GM23338 (cell line): ENCODE results near the gene CD109. TPM values are rescaled to one million over a fixed set of nuclear protein-coding genes. Genes with fewer than 3 reads are reported as not detected.

Source experiments
- ATAC-seq: fragments of 200-7000 bp; cut with Tn5 transposase; 3 replicates; pipeline ENCODE4 v1.9.1; 2020
- DNase-seq: peaks from one replicate; pipeline ENCODE4 v3.0.0-alpha.2; 2015; ENCODE audit warnings: low spot score
- H2AFZ ChIP-seq: fragments of 200-600 bp; sonication (generic); 2 replicates; pipeline ENCODE4 v1.8.0; 2016; ENCODE audit warnings: antibody characterized with exemption, mild to moderate bottlenecking, moderate library complexity
- H3F3A ChIP-seq: fragments of 200-600 bp; sonication (generic); replicated peaks from 2 replicates; pipeline ENCODE4 v1.8.0; 2017; ENCODE audit warnings: antibody characterized with exemption, mixed run types, low read depth
- H3K27ac ChIP-seq: fragments of 200-600 bp; sonication (generic); 2 replicates; pipeline ENCODE4 v1.6.1; 2016; ENCODE audit warnings: low read depth
- H3K27me3 ChIP-seq: fragments of 200-600 bp; sonication (generic); 2 replicates; pipeline ENCODE4 v1.8.0; 2016; ENCODE audit warnings: mild to moderate bottlenecking, mixed run types, moderate library complexity; ENCODE audit not compliant: insufficient read depth
- H3K36me3 ChIP-seq: fragments of 200-600 bp; sonication (generic); 2 replicates; pipeline ENCODE4 v1.8.0; 2016; ENCODE audit warnings: mild to moderate bottlenecking; ENCODE audit not compliant: insufficient read depth
- H3K4me1 ChIP-seq: fragments of 200-600 bp; sonication (generic); 2 replicates; pipeline ENCODE4 v1.8.0; 2016; ENCODE audit warnings: mild to moderate bottlenecking, moderate library complexity; ENCODE audit not compliant: insufficient read depth
- H3K4me2 ChIP-seq: fragments of 200-600 bp; sonication (generic); 2 replicates; pipeline ENCODE4 v1.7.1; 2017; ENCODE audit warnings: mixed run types
- H3K4me3 ChIP-seq: fragments of 200-600 bp; sonication (generic); 2 replicates; pipeline ENCODE4 v1.6.1; 2016; ENCODE audit warnings: mixed run types
- H3K79me2 ChIP-seq: fragments of 200-600 bp; sonication (generic); replicated peaks from 2 replicates; pipeline ENCODE4 v1.8.0; 2017; ENCODE audit warnings: mild to moderate bottlenecking; ENCODE audit not compliant: insufficient read depth
- H3K9me2 ChIP-seq: fragments of 200-600 bp; sonication (generic); 2 replicates; pipeline ENCODE4 v1.8.0; 2017; ENCODE audit not compliant: insufficient read depth
- H4K20me1 ChIP-seq: fragments of 200-600 bp; sonication (generic); replicated peaks from 2 replicates; pipeline ENCODE4 v1.8.0; 2017; ENCODE audit warnings: mild to moderate bottlenecking; ENCODE audit not compliant: insufficient read depth
- H3K27ac Mint-ChIP-seq: 2 replicates; pipeline ENCODE4 v1.8.0; 2020; ENCODE audit warnings: inconsistent platforms, mild to moderate bottlenecking, moderate library complexity, mixed read lengths
- H3K27me3 Mint-ChIP-seq: 3 replicates; pipeline ENCODE4 v1.8.0; 2022; ENCODE audit warnings: low read depth, mild to moderate bottlenecking, moderate library complexity, mixed read lengths, inconsistent platforms; ENCODE audit not compliant: insufficient read depth, poor library complexity
- H3K36me3 Mint-ChIP-seq: 3 replicates; pipeline ENCODE4 v1.8.0; 2021; ENCODE audit warnings: low read depth, mild to moderate bottlenecking, inconsistent platforms, moderate library complexity, mixed read lengths
- H3K4me1 Mint-ChIP-seq: 3 replicates; pipeline ENCODE4 v1.8.0; 2020; ENCODE audit warnings: mild to moderate bottlenecking, inconsistent platforms, mixed read lengths
- H3K4me3 Mint-ChIP-seq: 3 replicates; pipeline ENCODE4 v1.8.0; 2021; ENCODE audit warnings: moderate library complexity, mild to moderate bottlenecking, inconsistent platforms, mixed read lengths
- H3K9me3 Mint-ChIP-seq: 3 replicates; pipeline ENCODE4 v1.8.0; 2020; ENCODE audit warnings: moderate library complexity, mild to moderate bottlenecking, inconsistent platforms, mixed read lengths
- CREB1 ChIP-seq: fragments of 250-450 bp; sonication (Bioruptor Pico); IDR thresholded peaks from 2 replicates; pipeline ENCODE4 v1.5.0; 2020; ENCODE audit warnings: low read depth, mild to moderate bottlenecking, moderate library complexity
- EZH2phosphoT487 ChIP-seq: fragments of 200-600 bp; sonication (generic); IDR thresholded peaks from one replicate; pipeline ENCODE4 v1.8.1; 2018; ENCODE audit warnings: antibody characterized with exemption; ENCODE audit not compliant: unreplicated experiment
- JUNB ChIP-seq: IDR thresholded peaks from one replicate; pipeline ENCODE4 v1.6.1; 2016; ENCODE audit warnings: antibody characterized with exemption; ENCODE audit not compliant: unreplicated experiment
- NANOG ChIP-seq: IDR thresholded peaks from 2 replicates; pipeline ENCODE4 v1.6.1; 2016; ENCODE audit warnings: antibody characterized with exemption, borderline replicate concordance
- POLR2AphosphoS5 ChIP-seq: IDR thresholded peaks from 2 replicates; pipeline ENCODE4 v1.6.1; 2016; ENCODE audit warnings: antibody characterized with exemption, low read depth
- STAT1 ChIP-seq: IDR thresholded peaks from one replicate; pipeline ENCODE4 v1.6.1; 2016; ENCODE audit warnings: antibody characterized with exemption; ENCODE audit not compliant: unreplicated experiment
- ZNF114 ChIP-seq: fragments of 250-450 bp; sonication (Bioruptor Pico); IDR thresholded peaks from 2 replicates; pipeline ENCODE4 v1.5.0; 2020; ENCODE audit warnings: mild to moderate bottlenecking, moderate library complexity
- ZNF331 ChIP-seq: fragments of 250-450 bp; sonication (Bioruptor Pico); IDR thresholded peaks from 2 replicates; pipeline ENCODE4 v1.5.0; 2020; ENCODE audit warnings: low read depth, mild to moderate bottlenecking, moderate library complexity
- polyA plus RNA-seq: library from polyadenylated mRNA; unstranded; fragments of >200 nt; fragmentation: Nextera tagmentation; extraction: Ambion mirVana; gene quantifications from 2 replicates; pipeline ENCODE4 v1.2.1, GENCODE V29; 2016
- total RNA-seq: library from RNA; depleted of rRNA; stranded (reverse); fragments of >200 nt; shearing (Covaris generic); gene quantifications from 2 replicates; pipeline ENCODE4 v1.2.3, GENCODE V29; 2014
- TF ChIP-seq, protein P1 (sequence below), 2 experiments: fragments of 200-600 bp in 1 of 2; sonication (generic) in 1 of 2; conservative IDR thresholded peaks; 2 replicates each; pipeline versions ENCODE4 v1.5.1 to v1.6.1; 2016 to 2017; ENCODE audit warnings: antibody characterized with exemption in 2 of 2, low read depth in 2 of 2, mild to moderate bottlenecking in 2 of 2, moderate library complexity in 1 of 2
- TF ChIP-seq, protein P2 (sequence below): IDR thresholded peaks from 2 replicates; pipeline ENCODE4 v1.6.1; 2016; ENCODE audit warnings: antibody characterized with exemption
- TF ChIP-seq, protein P3 (sequence below): fragments of 250-450 bp; sonication (Bioruptor Pico); IDR thresholded peaks from 2 replicates; pipeline ENCODE4 v1.5.0; 2020; ENCODE audit warnings: mild to moderate bottlenecking, moderate library complexity

Gene CD109
- total and polyA plus RNA-seq, 2 experiments from 2014 or later, result 1.1 to 5.3 TPM

DNA sequence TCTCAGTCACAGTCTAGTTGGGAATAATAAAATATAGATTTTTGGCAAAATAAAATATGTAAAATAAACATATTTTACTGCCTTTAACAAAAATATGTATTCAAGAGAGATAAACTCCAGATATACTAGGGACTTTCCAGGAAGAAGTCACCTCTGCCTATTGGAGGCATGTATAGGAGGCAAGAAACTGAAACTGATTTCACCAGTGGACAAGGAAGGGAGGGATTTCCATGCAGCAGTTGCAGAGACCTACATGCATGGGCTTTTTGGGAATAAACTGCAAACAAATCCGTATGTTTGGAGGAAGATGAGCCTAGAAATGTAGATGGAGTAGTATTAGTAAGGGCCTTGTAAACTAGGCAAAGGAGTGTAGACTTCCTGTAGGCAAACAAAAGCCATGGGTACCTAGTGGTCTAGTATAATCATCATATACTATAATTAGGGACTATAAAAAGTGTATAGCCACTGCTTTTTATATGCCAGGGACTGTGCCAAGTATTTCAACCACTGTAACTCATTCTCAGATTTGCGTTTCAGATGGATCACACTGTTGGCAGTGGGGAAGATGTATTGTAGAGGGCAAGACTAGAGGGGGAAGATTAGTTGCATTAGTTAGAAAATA lies 38.9 kb downstream of the CD109 start (continued):
- TF ChIP-seq, protein P1, sequence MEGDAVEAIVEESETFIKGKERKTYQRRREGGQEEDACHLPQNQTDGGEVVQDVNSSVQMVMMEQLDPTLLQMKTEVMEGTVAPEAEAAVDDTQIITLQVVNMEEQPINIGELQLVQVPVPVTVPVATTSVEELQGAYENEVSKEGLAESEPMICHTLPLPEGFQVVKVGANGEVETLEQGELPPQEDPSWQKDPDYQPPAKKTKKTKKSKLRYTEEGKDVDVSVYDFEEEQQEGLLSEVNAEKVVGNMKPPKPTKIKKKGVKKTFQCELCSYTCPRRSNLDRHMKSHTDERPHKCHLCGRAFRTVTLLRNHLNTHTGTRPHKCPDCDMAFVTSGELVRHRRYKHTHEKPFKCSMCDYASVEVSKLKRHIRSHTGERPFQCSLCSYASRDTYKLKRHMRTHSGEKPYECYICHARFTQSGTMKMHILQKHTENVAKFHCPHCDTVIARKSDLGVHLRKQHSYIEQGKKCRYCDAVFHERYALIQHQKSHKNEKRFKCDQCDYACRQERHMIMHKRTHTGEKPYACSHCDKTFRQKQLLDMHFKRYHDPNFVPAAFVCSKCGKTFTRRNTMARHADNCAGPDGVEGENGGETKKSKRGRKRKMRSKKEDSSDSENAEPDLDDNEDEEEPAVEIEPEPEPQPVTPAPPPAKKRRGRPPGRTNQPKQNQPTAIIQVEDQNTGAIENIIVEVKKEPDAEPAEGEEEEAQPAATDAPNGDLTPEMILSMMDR (conservative IDR thresholded peaks at IDR 0.05; ENCODE audit: low read depth in 2 of 2), result no peak
- TF ChIP-seq POLR2AphosphoS5 (no peak), ZNF114 (CRISPR knock-in tag) (no peak), CREB1 (CRISPR knock-in tag) (no peak), JUNB (no peak), EZH2phosphoT487 (no peak), STAT1 (no peak)
- TF ChIP-seq, protein P2, sequence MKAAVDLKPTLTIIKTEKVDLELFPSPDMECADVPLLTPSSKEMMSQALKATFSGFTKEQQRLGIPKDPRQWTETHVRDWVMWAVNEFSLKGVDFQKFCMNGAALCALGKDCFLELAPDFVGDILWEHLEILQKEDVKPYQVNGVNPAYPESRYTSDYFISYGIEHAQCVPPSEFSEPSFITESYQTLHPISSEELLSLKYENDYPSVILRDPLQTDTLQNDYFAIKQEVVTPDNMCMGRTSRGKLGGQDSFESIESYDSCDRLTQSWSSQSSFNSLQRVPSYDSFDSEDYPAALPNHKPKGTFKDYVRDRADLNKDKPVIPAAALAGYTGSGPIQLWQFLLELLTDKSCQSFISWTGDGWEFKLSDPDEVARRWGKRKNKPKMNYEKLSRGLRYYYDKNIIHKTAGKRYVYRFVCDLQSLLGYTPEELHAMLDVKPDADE, result no peak

DNA sequence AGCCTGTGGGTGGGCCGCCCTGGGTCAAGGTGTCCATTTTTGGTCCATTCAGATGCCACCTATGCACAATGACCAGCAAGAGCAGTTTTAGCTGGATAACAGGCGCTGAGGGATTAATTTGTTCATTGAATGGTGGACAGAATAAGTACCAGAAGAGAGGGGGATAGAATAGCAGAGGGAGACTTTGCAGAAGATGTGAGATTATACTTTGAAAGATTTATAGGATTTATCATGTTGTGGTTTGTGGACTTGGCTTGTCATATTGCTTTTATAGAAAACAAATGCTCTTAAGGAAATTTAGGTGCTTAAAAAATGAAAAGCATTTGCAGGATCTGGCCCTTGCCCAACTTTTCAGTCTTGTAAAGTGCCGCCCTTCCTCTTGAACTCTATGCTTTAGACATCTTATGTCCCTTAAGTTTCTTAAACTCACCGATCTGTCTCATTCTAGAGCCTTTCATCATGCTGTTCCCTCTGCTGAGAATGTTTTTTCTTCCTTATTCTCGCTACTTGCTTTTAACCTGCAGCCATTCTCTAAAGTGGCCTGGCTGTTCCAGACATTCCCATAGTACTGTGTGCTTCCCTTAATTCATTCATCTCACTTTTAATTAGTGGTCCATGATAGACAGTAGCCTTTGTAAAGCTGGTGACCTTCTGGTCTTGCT lies 42.5 kb downstream of the CD109 start:
- no peaks in the 10 kb centered on the region for H4K20me1 ChIP-seq
- no peak overlapping the region for H3K27ac ChIP-seq
- no peaks in the 10 kb centered on the region for H3K9me2 ChIP-seq
- H3K27ac Mint-ChIP-seq, result no peak overlapping the region
- H3K27me3 ChIP-seq, result no peaks in the 10 kb centered on the region
- no peak overlapping the region for H3K4me3 ChIP-seq
- ATAC-seq (no peak), DNase-seq (no peak)
- no peak overlapping the region for H2AFZ ChIP-seq
- no peaks in the 10 kb centered on the region for H3F3A ChIP-seq
- H3K36me3 Mint-ChIP-seq, result no peaks in the 10 kb centered on the region
- no peak overlapping the region for H3K4me3 Mint-ChIP-seq
- no peaks in the 10 kb centered on the region for H3K79me2 ChIP-seq
- H3K27me3 Mint-ChIP-seq, result peaks cover 2% of the 10 kb centered on the region
- no peak overlapping the region for H3K4me2 ChIP-seq
- H3K4me1 Mint-ChIP-seq, result peaks cover 2% of the 10 kb centered on the region; the same call in 2 of the 3 replicates
- no peaks in the 10 kb centered on the region for H3K36me3 ChIP-seq
- no peaks in the 10 kb centered on the region; the same call in 2 of the 3 replicates for H3K9me3 Mint-ChIP-seq
- no peaks in the 10 kb centered on the region for H3K4me1 ChIP-seq
- no peak for TF ChIP-seq CREB1 (CRISPR knock-in tag)
- TF ChIP-seq NANOG, result no peak
- TF ChIP-seq, protein P2, result no peak
- TF ChIP-seq, protein P3, sequence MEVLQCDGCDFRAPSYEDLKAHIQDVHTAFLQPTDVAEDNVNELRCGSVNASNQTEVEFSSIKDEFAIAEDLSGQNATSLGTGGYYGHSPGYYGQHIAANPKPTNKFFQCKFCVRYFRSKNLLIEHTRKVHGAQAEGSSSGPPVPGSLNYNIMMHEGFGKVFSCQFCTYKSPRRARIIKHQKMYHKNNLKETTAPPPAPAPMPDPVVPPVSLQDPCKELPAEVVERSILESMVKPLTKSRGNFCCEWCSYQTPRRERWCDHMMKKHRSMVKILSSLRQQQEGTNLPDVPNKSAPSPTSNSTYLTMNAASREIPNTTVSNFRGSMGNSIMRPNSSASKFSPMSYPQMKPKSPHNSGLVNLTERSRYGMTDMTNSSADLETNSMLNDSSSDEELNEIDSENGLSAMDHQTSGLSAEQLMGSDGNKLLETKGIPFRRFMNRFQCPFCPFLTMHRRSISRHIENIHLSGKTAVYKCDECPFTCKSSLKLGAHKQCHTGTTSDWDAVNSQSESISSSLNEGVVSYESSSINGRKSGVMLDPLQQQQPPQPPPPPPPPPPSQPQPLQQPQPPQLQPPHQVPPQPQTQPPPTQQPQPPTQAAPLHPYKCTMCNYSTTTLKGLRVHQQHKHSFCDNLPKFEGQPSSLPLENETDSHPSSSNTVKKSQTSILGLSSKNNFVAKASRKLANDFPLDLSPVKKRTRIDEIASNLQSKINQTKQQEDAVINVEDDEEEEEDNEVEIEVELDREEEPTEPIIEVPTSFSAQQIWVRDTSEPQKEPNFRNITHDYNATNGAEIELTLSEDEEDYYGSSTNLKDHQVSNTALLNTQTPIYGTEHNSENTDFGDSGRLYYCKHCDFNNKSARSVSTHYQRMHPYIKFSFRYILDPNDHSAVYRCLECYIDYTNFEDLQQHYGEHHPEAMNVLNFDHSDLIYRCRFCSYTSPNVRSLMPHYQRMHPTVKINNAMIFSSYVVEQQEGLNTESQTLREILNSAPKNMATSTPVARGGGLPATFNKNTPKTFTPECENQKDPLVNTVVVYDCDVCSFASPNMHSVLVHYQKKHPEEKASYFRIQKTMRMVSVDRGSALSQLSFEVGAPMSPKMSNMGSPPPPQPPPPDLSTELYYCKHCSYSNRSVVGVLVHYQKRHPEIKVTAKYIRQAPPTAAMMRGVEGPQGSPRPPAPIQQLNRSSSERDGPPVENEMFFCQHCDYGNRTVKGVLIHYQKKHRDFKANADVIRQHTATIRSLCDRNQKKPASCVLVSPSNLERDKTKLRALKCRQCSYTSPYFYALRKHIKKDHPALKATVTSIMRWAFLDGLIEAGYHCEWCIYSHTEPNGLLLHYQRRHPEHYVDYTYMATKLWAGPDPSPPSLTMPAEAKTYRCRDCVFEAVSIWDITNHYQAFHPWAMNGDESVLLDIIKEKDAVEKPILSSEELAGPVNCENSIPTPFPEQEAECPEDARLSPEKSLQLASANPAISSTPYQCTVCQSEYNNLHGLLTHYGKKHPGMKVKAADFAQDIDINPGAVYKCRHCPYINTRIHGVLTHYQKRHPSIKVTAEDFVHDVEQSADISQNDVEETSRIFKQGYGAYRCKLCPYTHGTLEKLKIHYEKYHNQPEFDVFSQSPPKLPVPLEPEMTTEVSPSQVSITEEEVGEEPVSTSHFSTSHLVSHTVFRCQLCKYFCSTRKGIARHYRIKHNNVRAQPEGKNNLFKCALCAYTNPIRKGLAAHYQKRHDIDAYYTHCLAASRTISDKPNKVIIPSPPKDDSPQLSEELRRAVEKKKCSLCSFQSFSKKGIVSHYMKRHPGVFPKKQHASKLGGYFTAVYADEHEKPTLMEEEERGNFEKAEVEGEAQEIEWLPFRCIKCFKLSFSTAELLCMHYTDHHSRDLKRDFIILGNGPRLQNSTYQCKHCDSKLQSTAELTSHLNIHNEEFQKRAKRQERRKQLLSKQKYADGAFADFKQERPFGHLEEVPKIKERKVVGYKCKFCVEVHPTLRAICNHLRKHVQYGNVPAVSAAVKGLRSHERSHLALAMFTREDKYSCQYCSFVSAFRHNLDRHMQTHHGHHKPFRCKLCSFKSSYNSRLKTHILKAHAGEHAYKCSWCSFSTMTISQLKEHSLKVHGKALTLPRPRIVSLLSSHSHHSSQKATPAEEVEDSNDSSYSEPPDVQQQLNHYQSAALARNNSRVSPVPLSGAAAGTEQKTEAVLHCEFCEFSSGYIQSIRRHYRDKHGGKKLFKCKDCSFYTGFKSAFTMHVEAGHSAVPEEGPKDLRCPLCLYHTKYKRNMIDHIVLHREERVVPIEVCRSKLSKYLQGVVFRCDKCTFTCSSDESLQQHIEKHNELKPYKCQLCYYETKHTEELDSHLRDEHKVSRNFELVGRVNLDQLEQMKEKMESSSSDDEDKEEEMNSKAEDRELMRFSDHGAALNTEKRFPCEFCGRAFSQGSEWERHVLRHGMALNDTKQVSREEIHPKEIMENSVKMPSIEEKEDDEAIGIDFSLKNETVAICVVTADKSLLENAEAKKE (CRISPR knock-in tag), result no peak
- TF ChIP-seq ZNF114 (CRISPR knock-in tag), result no peak
- no peak for TF ChIP-seq POLR2AphosphoS5
- no peak for TF ChIP-seq STAT1
- TF ChIP-seq ZNF331 (CRISPR knock-in tag), result no peak
